Fibroblast of lung (primary cell): ENCODE measurements around the gene DRD2. TPM values are rescaled to one million over a fixed set of nuclear protein-coding genes. Genes with fewer than 3 reads are reported as not detected.

ENCODE experiments used
- DNase-seq, 2 donors: peaks; one replicate each; pipeline versions ENCODE4 v3.0.0 to v3.0.0-alpha.2; 2010; ENCODE audit warnings: low read depth in 2 of 2
- H2AFZ ChIP-seq: 2 replicates; pipeline ENCODE4 v1.5.1; 2012; ENCODE audit warnings: low read length, control low read depth, inconsistent platforms
- H3K27ac ChIP-seq: 2 replicates; pipeline ENCODE4 v1.5.1; 2011; ENCODE audit warnings: low read length, control low read depth; ENCODE audit not compliant: insufficient read depth
- H3K27me3 ChIP-seq: 2 replicates; pipeline ENCODE4 v1.5.1; 2011; ENCODE audit warnings: mild to moderate bottlenecking, low read length; ENCODE audit not compliant: control insufficient read depth, insufficient read depth
- H3K36me3 ChIP-seq: 2 replicates; pipeline ENCODE4 v1.5.1; 2011; ENCODE audit warnings: low read length; ENCODE audit not compliant: control insufficient read depth, insufficient read depth
- H3K4me1 ChIP-seq: 2 replicates; pipeline ENCODE4 v1.5.1; 2011; ENCODE audit warnings: low read length; ENCODE audit not compliant: control insufficient read depth, insufficient read depth; ENCODE audit errors: extremely low read depth
- H3K4me2 ChIP-seq: 2 replicates; pipeline ENCODE4 v1.5.1; 2011; ENCODE audit warnings: low read length, control low read depth; ENCODE audit not compliant: insufficient read depth; ENCODE audit errors: extremely low read depth
- H3K4me3 ChIP-seq, 4 experiments: fragments of 200-600 bp in 1 of 4; sonication (generic) in 1 of 4; replicated peaks in 1 of 4; 2 replicates each; pipeline ENCODE4 v1.5.1; 2011 to 2016; ENCODE audit warnings: low read length in 4 of 4, low read depth in 3 of 4, mild to moderate bottlenecking in 3 of 4, control low read depth in 2 of 4, inconsistent platforms in 1 of 4, mixed read lengths in 1 of 4; ENCODE audit not compliant: insufficient read depth in 1 of 4; ENCODE audit errors: control extremely low read depth in 1 of 4
- H3K79me2 ChIP-seq: 2 replicates; pipeline ENCODE4 v1.5.1; 2012; ENCODE audit warnings: mild to moderate bottlenecking, low read length, inconsistent platforms; ENCODE audit not compliant: control insufficient read depth, insufficient read depth
- H3K9ac ChIP-seq: 2 replicates; pipeline ENCODE4 v1.5.1; 2011; ENCODE audit warnings: mild to moderate bottlenecking, low read length, control low read depth; ENCODE audit not compliant: insufficient read depth
- H3K9me3 ChIP-seq: 2 replicates; pipeline ENCODE4 v1.5.1; 2012; ENCODE audit warnings: low read depth, low read length; ENCODE audit not compliant: control insufficient read depth, insufficient read depth
- H4K20me1 ChIP-seq: 2 replicates; pipeline ENCODE4 v1.5.1; 2011; ENCODE audit warnings: low read length; ENCODE audit not compliant: control insufficient read depth, insufficient read depth; ENCODE audit errors: extremely low read depth
- EZH2 ChIP-seq: IDR thresholded peaks from 2 replicates; pipeline ENCODE4 v1.5.1; 2012; ENCODE audit warnings: low read length, control low read depth, mild to moderate bottlenecking; ENCODE audit errors: missing control alignments
- polyA plus RNA-seq, 2 donors: library from polyadenylated mRNA; depleted of rRNA in 1 of 2; stranded (reverse) in 1 of 2; unstranded in 1 of 2; fragments of >200 nt; gene quantifications; 2 replicates each; pipeline ENCODE4 v1.2.1, GENCODE V29; 2011 to 2012; ENCODE audit warnings: missing spikeins in 1 of 2
- total RNA-seq: library from RNA; depleted of rRNA; stranded (reverse); fragments of >200 nt; gene quantifications from 2 replicates; pipeline ENCODE4 v1.2.1, GENCODE V29; 2014
- TF ChIP-seq, protein P1 (sequence below), 2 donors: IDR thresholded peaks in 1 of 2; conservative IDR thresholded peaks in 1 of 2; 1 replicate in 1 of 2; 2 replicates in 1 of 2; pipeline ENCODE4 v1.5.1; 2011 to 2012; ENCODE audit warnings: low read length in 2 of 2, control low read depth in 1 of 2, inconsistent platforms in 1 of 2, low read depth in 1 of 2, mild to moderate bottlenecking in 1 of 2

The DRD2 gene
- total and polyA plus RNA-seq, 2 donors (not counting 1 experiment from before 2014, with no cell fraction given): not detected

DNA sequence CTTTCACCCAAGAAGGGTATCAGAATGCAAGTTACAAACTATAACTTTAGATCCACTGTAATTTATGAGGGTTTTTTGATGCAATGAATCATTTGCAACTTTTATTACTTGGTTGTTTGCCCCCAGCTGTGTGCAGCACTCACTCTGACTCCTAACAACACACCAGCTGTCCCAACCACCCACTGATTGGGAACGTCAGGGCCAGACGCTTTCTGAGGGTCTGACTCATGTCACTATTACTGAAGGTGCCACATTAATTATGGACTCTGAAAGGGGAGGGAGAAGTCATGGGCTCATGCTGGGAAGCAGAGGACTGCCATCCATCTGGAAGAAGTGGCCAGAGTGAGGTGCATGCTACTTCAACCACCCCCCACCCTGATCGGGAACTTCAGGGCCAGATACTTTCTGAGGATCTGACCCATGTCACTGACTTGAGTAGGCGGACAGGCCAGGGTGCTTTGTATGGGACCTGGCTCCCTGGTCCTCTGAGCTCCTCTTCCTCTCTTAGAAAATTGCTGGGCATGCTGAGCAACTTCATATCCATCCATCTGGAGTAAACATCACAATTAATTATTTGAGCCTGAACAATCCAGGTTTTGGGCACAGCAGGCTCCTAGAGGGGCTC is 44.9 kb upstream of the DRD2 start:
- DNase-seq: no peak
- Histone ChIP-seq H2AFZ (no peak overlapping the region), H4K20me1 (no peaks in the 10 kb centered on the region), H3K27ac (no peak overlapping the region), H3K27me3 (no peaks in the 10 kb centered on the region), H3K79me2 (no peaks in the 10 kb centered on the region), H3K4me2 (no peak overlapping the region), H3K4me3 (no peak overlapping the region), H3K36me3 (no peaks in the 10 kb centered on the region), H3K4me1 (no peaks in the 10 kb centered on the region), H3K9me3 (no peaks in the 10 kb centered on the region), H3K9ac (no peak overlapping the region)
- no peak for TF ChIP-seq EZH2
- TF ChIP-seq, protein P1, sequence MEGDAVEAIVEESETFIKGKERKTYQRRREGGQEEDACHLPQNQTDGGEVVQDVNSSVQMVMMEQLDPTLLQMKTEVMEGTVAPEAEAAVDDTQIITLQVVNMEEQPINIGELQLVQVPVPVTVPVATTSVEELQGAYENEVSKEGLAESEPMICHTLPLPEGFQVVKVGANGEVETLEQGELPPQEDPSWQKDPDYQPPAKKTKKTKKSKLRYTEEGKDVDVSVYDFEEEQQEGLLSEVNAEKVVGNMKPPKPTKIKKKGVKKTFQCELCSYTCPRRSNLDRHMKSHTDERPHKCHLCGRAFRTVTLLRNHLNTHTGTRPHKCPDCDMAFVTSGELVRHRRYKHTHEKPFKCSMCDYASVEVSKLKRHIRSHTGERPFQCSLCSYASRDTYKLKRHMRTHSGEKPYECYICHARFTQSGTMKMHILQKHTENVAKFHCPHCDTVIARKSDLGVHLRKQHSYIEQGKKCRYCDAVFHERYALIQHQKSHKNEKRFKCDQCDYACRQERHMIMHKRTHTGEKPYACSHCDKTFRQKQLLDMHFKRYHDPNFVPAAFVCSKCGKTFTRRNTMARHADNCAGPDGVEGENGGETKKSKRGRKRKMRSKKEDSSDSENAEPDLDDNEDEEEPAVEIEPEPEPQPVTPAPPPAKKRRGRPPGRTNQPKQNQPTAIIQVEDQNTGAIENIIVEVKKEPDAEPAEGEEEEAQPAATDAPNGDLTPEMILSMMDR (conservative IDR thresholded peaks at IDR 0.05 in 1 of 2, IDR thresholded peaks at IDR 0.05 in 1 of 2; ENCODE audit: low read depth in 1 of 2, low read length in 2 of 2): no peak

- Histone ChIP-seq H3K36me3 (no peaks in the 10 kb centered on the region), H3K9ac (no peak overlapping the region), H3K9me3 (no peaks in the 10 kb centered on the region), H2AFZ (no peak overlapping the region), H3K27me3 (no peaks in the 10 kb centered on the region), H3K4me1 (no peaks in the 10 kb centered on the region), H3K27ac (no peak overlapping the region), H3K4me3 (no peak overlapping the region), H4K20me1 (no peaks in the 10 kb centered on the region), H3K4me2 (no peak overlapping the region), H3K79me2 (no peaks in the 10 kb centered on the region)
- no peak for DNase-seq
- no peak for TF ChIP-seq EZH2
- TF ChIP-seq, protein P1 (conservative IDR thresholded peaks at IDR 0.05 in 1 of 2, IDR thresholded peaks at IDR 0.05 in 1 of 2; ENCODE audit: low read depth in 1 of 2, low read length in 2 of 2): no peak
Observed at GRCh38 chr11:113518716-113519495, 43.7 kb upstream of the DRD2 start.

DNA sequence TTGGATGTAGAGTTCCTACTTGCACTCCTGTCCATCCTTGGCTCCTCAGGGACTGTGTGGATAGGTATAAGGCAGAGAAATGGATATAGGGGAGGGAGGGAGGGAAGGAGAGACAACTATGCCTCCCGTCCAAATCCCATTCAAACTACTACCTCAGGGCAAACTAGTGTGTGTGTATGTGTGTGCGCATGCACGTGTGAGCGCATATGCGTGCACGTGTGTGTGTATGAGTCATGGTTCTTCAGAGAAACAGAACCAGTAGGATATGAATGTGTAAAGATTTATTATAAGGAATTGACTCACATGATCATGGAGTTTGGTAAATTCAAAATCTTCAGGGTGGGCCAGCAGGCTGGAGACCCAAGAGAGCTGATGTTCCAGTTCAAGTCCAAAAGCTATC is 42.2 kb upstream of the DRD2 start:
- H3K27ac ChIP-seq: no peak overlapping the region
- no peaks in the 10 kb centered on the region for H3K4me1 ChIP-seq
- no peak overlapping the region for H2AFZ ChIP-seq
- H3K4me2 ChIP-seq: no peak overlapping the region
- H3K9ac ChIP-seq: no peak overlapping the region
- no peak overlapping the region for H3K4me3 ChIP-seq
- TF ChIP-seq EZH2: no peak
- TF ChIP-seq, protein P1 (conservative IDR thresholded peaks at IDR 0.05 in 1 of 2, IDR thresholded peaks at IDR 0.05 in 1 of 2; ENCODE audit: low read depth in 1 of 2, low read length in 2 of 2): no peak
- DNase-seq: no peak
- H3K36me3 ChIP-seq: no peaks in the 10 kb centered on the region
- H3K9me3 ChIP-seq: no peaks in the 10 kb centered on the region
- H3K27me3 ChIP-seq: no peaks in the 10 kb centered on the region
- H4K20me1 ChIP-seq: no peaks in the 10 kb centered on the region
- no peaks in the 10 kb centered on the region for H3K79me2 ChIP-seq
